ENCODE results near the gene DPEP2.
"Not testable (repeated sequence)": the region's sequence is repeated elsewhere in the genome, so short reads cannot be mapped to it uniquely, and the experiment has no call there.

The DPEP2 gene

GRCh38 chr16:68005211-68005610 lies 5.9 kb upstream of the DPEP2 start:
- no peak overlapping the region for H3K4me3 ChIP-seq (ENCODE audit: low read depth, low read length)
- no peak for TF ChIP-seq CTCF (IDR thresholded peaks at IDR 0.05; ENCODE audit: control insufficient read depth, extremely low read depth, insufficient read depth)
- no peak for DNase-seq (ENCODE audit: low read depth)

GRCh38 chr16:68003031-68003430 lies 3.7 kb upstream of the DPEP2 start:
- TF ChIP-seq CTCF (IDR thresholded peaks at IDR 0.05; ENCODE audit: control insufficient read depth, extremely low read depth, insufficient read depth): no peak
- no peak overlapping the region for H3K4me3 ChIP-seq (ENCODE audit: low read depth, low read length)
- DNase-seq (ENCODE audit: low read depth): no peak

GRCh38 chr16:68000450-68000849 lies 1.2 kb upstream of the DPEP2 start:
- DNase-seq (ENCODE audit: low read depth): no peak
- no peak overlapping the region for H3K4me3 ChIP-seq (ENCODE audit: low read depth, low read length)
- TF ChIP-seq CTCF (IDR thresholded peaks at IDR 0.05; ENCODE audit: control insufficient read depth, extremely low read depth, insufficient read depth): no peak

GRCh38 chr16:67999985-68000384 lies 701 bp upstream of the DPEP2 start:
- no peak for TF ChIP-seq CTCF (IDR thresholded peaks at IDR 0.05; ENCODE audit: control insufficient read depth, extremely low read depth, insufficient read depth)
- no peak overlapping the region for H3K4me3 ChIP-seq (ENCODE audit: low read depth, low read length)
- no peak for DNase-seq (ENCODE audit: low read depth)

GRCh38 chr16:67998231-67998778 lies 979 bp downstream of the DPEP2 start:
- not testable (repeated sequence) for DNase-seq (ENCODE audit: low read depth); H3K4me3 ChIP-seq (ENCODE audit: low read depth, low read length)

- no peak for TF ChIP-seq CTCF (IDR thresholded peaks at IDR 0.05; ENCODE audit: control insufficient read depth, extremely low read depth, insufficient read depth)
- DNase-seq (ENCODE audit: low read depth): no peak
- no peak overlapping the region for H3K4me3 ChIP-seq (ENCODE audit: low read depth, low read length)
These were observed 2.6 kb downstream of the DPEP2 start for GRCh38 chr16:67996666-67997065.

- no peak overlapping the region for H3K4me3 ChIP-seq (ENCODE audit: low read depth, low read length)
- TF ChIP-seq CTCF (IDR thresholded peaks at IDR 0.05; ENCODE audit: control insufficient read depth, extremely low read depth, insufficient read depth): no peak
- DNase-seq (ENCODE audit: low read depth): no peak
These were observed 3.9 kb downstream of the DPEP2 start for GRCh38 chr16:67995423-67995822.

GRCh38 chr16:67994040-67994408 lies 5.3 kb downstream of the DPEP2 start:
- not testable (repeated sequence) for DNase-seq (ENCODE audit: low read depth); H3K4me3 ChIP-seq (ENCODE audit: low read depth, low read length)
